ENCODE results near the gene FBN1.

The FBN1 gene

GRCh38 chr15:48601095-48601494 is 44.4 kb downstream of the FBN1 start:
- no peaks in the 10 kb centered on the region for H3K9me3 ChIP-seq (ENCODE audit: control insufficient read depth, insufficient read depth, low read depth, low read length)
- H3K9ac ChIP-seq (ENCODE audit: low read length) = no peak overlapping the region
- peaks cover 22% of the 10 kb centered on the region for H3K4me1 ChIP-seq (ENCODE audit: control insufficient read depth, insufficient read depth, low read length)
- no peaks in the 10 kb centered on the region for H3K27me3 ChIP-seq (ENCODE audit: control insufficient read depth, insufficient read depth, low read length)
- no peak overlapping the region for H3K4me3 ChIP-seq (ENCODE audit: low read depth, low read length)
- no peak overlapping the region for H3K27ac ChIP-seq (ENCODE audit: low read depth, low read length)
- no peaks in the 10 kb centered on the region for H3K36me3 ChIP-seq (ENCODE audit: control insufficient read depth, insufficient read depth, low read length)

- no peaks in the 10 kb centered on the region for H3K27me3 ChIP-seq (ENCODE audit: control insufficient read depth, insufficient read depth, low read length)
- no peaks in the 10 kb centered on the region for H3K36me3 ChIP-seq (ENCODE audit: control insufficient read depth, insufficient read depth, low read length)
- no peak overlapping the region for H3K9ac ChIP-seq (ENCODE audit: low read length)
- no peaks in the 10 kb centered on the region for H3K4me1 ChIP-seq (ENCODE audit: control insufficient read depth, insufficient read depth, low read length)
- no peaks in the 10 kb centered on the region for H3K9me3 ChIP-seq (ENCODE audit: control insufficient read depth, insufficient read depth, low read depth, low read length)
- no peak overlapping the region for H3K27ac ChIP-seq (ENCODE audit: low read depth, low read length)
- no peak overlapping the region for H3K4me3 ChIP-seq (ENCODE audit: low read depth, low read length)
These were observed 48.7 kb downstream of the FBN1 start for GRCh38 chr15:48596841-48597240.

- Histone ChIP-seq H3K4me1 (ENCODE audit: control insufficient read depth, insufficient read depth, low read length) (no peaks in the 10 kb centered on the region), H3K9ac (ENCODE audit: low read length) (no peak overlapping the region), H3K27me3 (ENCODE audit: control insufficient read depth, insufficient read depth, low read length) (no peaks in the 10 kb centered on the region), H3K36me3 (ENCODE audit: control insufficient read depth, insufficient read depth, low read length) (no peaks in the 10 kb centered on the region), H3K27ac (ENCODE audit: low read depth, low read length) (no peak overlapping the region), H3K4me3 (ENCODE audit: low read depth, low read length) (no peak overlapping the region), H3K9me3 (ENCODE audit: control insufficient read depth, insufficient read depth, low read depth, low read length) (no peaks in the 10 kb centered on the region)
These were observed 49.1 kb downstream of the FBN1 start for GRCh38 chr15:48596415-48596814.

GRCh38 chr15:48595981-48596380 is 49.5 kb downstream of the FBN1 start:
- no peak overlapping the region for H3K9ac ChIP-seq (ENCODE audit: low read length)
- no peaks in the 10 kb centered on the region for H3K36me3 ChIP-seq (ENCODE audit: control insufficient read depth, insufficient read depth, low read length)
- H3K27me3 ChIP-seq (ENCODE audit: control insufficient read depth, insufficient read depth, low read length) = no peaks in the 10 kb centered on the region
- no peaks in the 10 kb centered on the region for H3K9me3 ChIP-seq (ENCODE audit: control insufficient read depth, insufficient read depth, low read depth, low read length)
- no peaks in the 10 kb centered on the region for H3K4me1 ChIP-seq (ENCODE audit: control insufficient read depth, insufficient read depth, low read length)
- H3K27ac ChIP-seq (ENCODE audit: low read depth, low read length) = no peak overlapping the region
- H3K4me3 ChIP-seq (ENCODE audit: low read depth, low read length) = no peak overlapping the region

GRCh38 chr15:48592933-48593332 is 52.6 kb downstream of the FBN1 start:
- Histone ChIP-seq H3K9ac (ENCODE audit: low read length) (no peak overlapping the region), H3K27ac (ENCODE audit: low read depth, low read length) (no peak overlapping the region), H3K36me3 (ENCODE audit: control insufficient read depth, insufficient read depth, low read length) (no peaks in the 10 kb centered on the region)

GRCh38 chr15:48592221-48592731 is 53.2 kb downstream of the FBN1 start:
- H3K4me1 ChIP-seq (ENCODE audit: control insufficient read depth, insufficient read depth, low read length) = peaks cover 7% of the 10 kb centered on the region; the same call in 1 of the 2 replicates
- H3K27me3 ChIP-seq (ENCODE audit: control insufficient read depth, insufficient read depth, low read length) = no peaks in the 10 kb centered on the region
- H3K4me3 ChIP-seq (ENCODE audit: low read depth, low read length) = no peak overlapping the region
- H3K9ac ChIP-seq (ENCODE audit: low read length) = no peak overlapping the region
- H3K9me3 ChIP-seq (ENCODE audit: control insufficient read depth, insufficient read depth, low read depth, low read length) = no peaks in the 10 kb centered on the region
- no peaks in the 10 kb centered on the region for H3K36me3 ChIP-seq (ENCODE audit: control insufficient read depth, insufficient read depth, low read length)
- no peak overlapping the region for H3K27ac ChIP-seq (ENCODE audit: low read depth, low read length)

More at GRCh38 chr15:48592933-48593332, 52.6 kb downstream of the FBN1 start:
- Histone ChIP-seq H3K4me1 (ENCODE audit: control insufficient read depth, insufficient read depth, low read length) (peaks cover 7% of the 10 kb centered on the region; the same call in 1 of the 2 replicates), H3K27me3 (ENCODE audit: control insufficient read depth, insufficient read depth, low read length) (no peaks in the 10 kb centered on the region), H3K9me3 (ENCODE audit: control insufficient read depth, insufficient read depth, low read depth, low read length) (no peaks in the 10 kb centered on the region), H3K4me3 (ENCODE audit: low read depth, low read length) (no peak overlapping the region)

- Histone ChIP-seq H3K4me3 (ENCODE audit: low read depth, low read length) (no peak overlapping the region), H3K36me3 (ENCODE audit: control insufficient read depth, insufficient read depth, low read length) (no peaks in the 10 kb centered on the region), H3K9me3 (ENCODE audit: control insufficient read depth, insufficient read depth, low read depth, low read length) (no peaks in the 10 kb centered on the region), H3K27me3 (ENCODE audit: control insufficient read depth, insufficient read depth, low read length) (no peaks in the 10 kb centered on the region), H3K4me1 (ENCODE audit: control insufficient read depth, insufficient read depth, low read length) (peaks cover 7% of the 10 kb centered on the region; the same call in 1 of the 2 replicates), H3K27ac (ENCODE audit: low read depth, low read length) (no peak overlapping the region), H3K9ac (ENCODE audit: low read length) (no peak overlapping the region)
These were observed 54.8 kb downstream of the FBN1 start for GRCh38 chr15:48590723-48591122.

- no peaks in the 10 kb centered on the region for H3K36me3 ChIP-seq (ENCODE audit: control insufficient read depth, insufficient read depth, low read length)
- no peaks in the 10 kb centered on the region for H3K27me3 ChIP-seq (ENCODE audit: control insufficient read depth, insufficient read depth, low read length)
- no peaks in the 10 kb centered on the region for H3K9me3 ChIP-seq (ENCODE audit: control insufficient read depth, insufficient read depth, low read depth, low read length)
- no peaks in the 10 kb centered on the region for H3K4me1 ChIP-seq (ENCODE audit: control insufficient read depth, insufficient read depth, low read length)
- H3K4me3 ChIP-seq (ENCODE audit: low read depth, low read length) = no peak overlapping the region
- no peak overlapping the region for H3K27ac ChIP-seq (ENCODE audit: low read depth, low read length)
- H3K9ac ChIP-seq (ENCODE audit: low read length) = no peak overlapping the region
These were observed 60.5 kb downstream of the FBN1 start for GRCh38 chr15:48584812-48585563.

- H3K36me3 ChIP-seq (ENCODE audit: control insufficient read depth, insufficient read depth, low read length) = no peaks in the 10 kb centered on the region
- H3K4me1 ChIP-seq (ENCODE audit: control insufficient read depth, insufficient read depth, low read length) = no peaks in the 10 kb centered on the region
- no peak overlapping the region for H3K9ac ChIP-seq (ENCODE audit: low read length)
These were observed 61.3 kb downstream of the FBN1 start for GRCh38 chr15:48584090-48584811.

GRCh38 chr15:48582452-48583247 is 62.9 kb downstream of the FBN1 start:
- H3K4me1 ChIP-seq (ENCODE audit: control insufficient read depth, insufficient read depth, low read length) = no peaks in the 10 kb centered on the region
- no peak overlapping the region for H3K27ac ChIP-seq (ENCODE audit: low read depth, low read length)

More at GRCh38 chr15:48584090-48584811, 61.3 kb downstream of the FBN1 start:
- Histone ChIP-seq H3K4me3 (ENCODE audit: low read depth, low read length) (no peak overlapping the region), H3K27ac (ENCODE audit: low read depth, low read length) (no peak overlapping the region), H3K9me3 (ENCODE audit: control insufficient read depth, insufficient read depth, low read depth, low read length) (no peaks in the 10 kb centered on the region), H3K27me3 (ENCODE audit: control insufficient read depth, insufficient read depth, low read length) (no peaks in the 10 kb centered on the region)

More at GRCh38 chr15:48582452-48583247, 62.9 kb downstream of the FBN1 start:
- H3K27me3 ChIP-seq (ENCODE audit: control insufficient read depth, insufficient read depth, low read length) = no peaks in the 10 kb centered on the region
- no peaks in the 10 kb centered on the region for H3K36me3 ChIP-seq (ENCODE audit: control insufficient read depth, insufficient read depth, low read length)
- no peak overlapping the region for H3K4me3 ChIP-seq (ENCODE audit: low read depth, low read length)
- H3K9ac ChIP-seq (ENCODE audit: low read length) = no peak overlapping the region
- H3K9me3 ChIP-seq (ENCODE audit: control insufficient read depth, insufficient read depth, low read depth, low read length) = no peaks in the 10 kb centered on the region
